ENCODE data around the gene PCK1. TPM values are rescaled to one million over a fixed set of nuclear protein-coding genes. Genes with fewer than 3 reads are reported as not detected.

Gene PCK1
- total RNA-seq, 1 donor from 2014 or later = 7.7 TPM

- no peak for DNase-seq (ENCODE audit: low spot score in 2 of 2)
- intact Hi-C loops (cut with DNase I) = no loop called here
- TF ChIP-seq CTCF (IDR thresholded peaks at IDR 0.05) = no peak
Observed at GRCh38 chr20:57522380-57523140, 38.4 kb upstream of the PCK1 start.

GRCh38 chr20:57523782-57524181, 37.1 kb upstream of the PCK1 start:
- H3K4me1 ChIP-seq = no peaks in the 10 kb centered on the region
- no peaks in the 10 kb centered on the region for H3K36me3 ChIP-seq
- DNase-seq (ENCODE audit: low spot score in 2 of 2) = no peak
- intact Hi-C loops (cut with DNase I) = no loop called here
- H3K27me3 ChIP-seq = no peaks in the 10 kb centered on the region
- H3K4me3 ChIP-seq = no peak overlapping the region
- no peaks in the 10 kb centered on the region for H3K9me3 ChIP-seq
- H3K27ac ChIP-seq = no peak overlapping the region
- no peak for TF ChIP-seq CTCF (IDR thresholded peaks at IDR 0.05)

More at GRCh38 chr20:57522380-57523140, 38.4 kb upstream of the PCK1 start:
- H3K4me1 ChIP-seq = no peaks in the 10 kb centered on the region
- H3K27ac ChIP-seq = no peak overlapping the region
- H3K27me3 ChIP-seq = no peaks in the 10 kb centered on the region
- no peaks in the 10 kb centered on the region for H3K9me3 ChIP-seq
- H3K4me3 ChIP-seq = no peak overlapping the region
- no peaks in the 10 kb centered on the region for H3K36me3 ChIP-seq

- no peak for TF ChIP-seq CTCF (IDR thresholded peaks at IDR 0.05)
- H3K36me3 ChIP-seq = no peaks in the 10 kb centered on the region
- no peak for DNase-seq (ENCODE audit: low spot score in 2 of 2)
- H3K27ac ChIP-seq = no peak within 1 kb of the TSS
- H3K27me3 ChIP-seq = no peaks in the 10 kb centered on the region
- no peak within 1 kb of the TSS for H3K4me3 ChIP-seq
- no peaks in the 10 kb centered on the region for H3K4me1 ChIP-seq
- H3K9me3 ChIP-seq = no peaks in the 10 kb centered on the region
- intact Hi-C loops (cut with DNase I) = no loop called here
Observed at GRCh38 chr20:57524511-57525176, 36.3 kb upstream of the PCK1 start, which contains the start of gene CTCFL. Gene CTCFL (minus strand): TSS chr20:57525140. CDS start chr20:57524205, 935 bp downstream.

- no peak for TF ChIP-seq CTCF (IDR thresholded peaks at IDR 0.05)
- intact Hi-C loops (cut with DNase I) = no loop called here
Observed at GRCh38 chr20:57525328-57526086, 35.4 kb upstream of the PCK1 start.

GRCh38 chr20:57526087-57526884, 34.6 kb upstream of the PCK1 start:
- H3K9me3 ChIP-seq = no peaks in the 10 kb centered on the region
- H3K4me1 ChIP-seq = no peaks in the 10 kb centered on the region
- no peaks in the 10 kb centered on the region for H3K36me3 ChIP-seq
- TF ChIP-seq CTCF (IDR thresholded peaks at IDR 0.05) = no peak
- intact Hi-C loops (cut with DNase I) = no loop called here
- H3K4me3 ChIP-seq = no peak overlapping the region
- H3K27ac ChIP-seq = no peak overlapping the region
- H3K27me3 ChIP-seq = no peaks in the 10 kb centered on the region
- no peak for DNase-seq (ENCODE audit: low spot score in 2 of 2)

More at GRCh38 chr20:57525328-57526086, 35.4 kb upstream of the PCK1 start:
- Histone ChIP-seq H3K27me3 (no peaks in the 10 kb centered on the region), H3K4me1 (no peaks in the 10 kb centered on the region), H3K9me3 (no peaks in the 10 kb centered on the region), H3K4me3 (no peak overlapping the region), H3K36me3 (no peaks in the 10 kb centered on the region), H3K27ac (no peak overlapping the region)
- DNase-seq (ENCODE audit: low spot score in 2 of 2) = no peak
